B cell (primary cell): ENCODE measurements around the gene MIOX. TPM values are rescaled to one million over a fixed set of nuclear protein-coding genes. Genes with fewer than 3 reads are reported as not detected.

Experiments used
- ATAC-seq: fragments of 200-7000 bp; cut with Tn5 transposase; one replicate; pipeline ENCODE4 v1.10.0; 2021; ENCODE audit warnings: low read depth, mild to moderate bottlenecking, moderate number of reproducible peaks, moderate library complexity
- CTCF ChIA-PET: fragments of 350-600 bp; sonication (Branson Sonifier 250); formaldehyde crosslinking; loops from one replicate; lab custom pipeline; 2021; ENCODE audit warnings: antibody characterized with exemption, inconsistent platforms; lab: Charles Lee
- POLR2A ChIA-PET: fragments of 350-600 bp; sonication (Branson Sonifier 250); formaldehyde crosslinking; loops from one replicate; lab custom pipeline; 2021; ENCODE audit warnings: antibody characterized with exemption; lab: Charles Lee
- DNase-seq: peaks from one replicate; pipeline ENCODE4 v3.0.0; 2013
- H2AFZ ChIP-seq: 2 replicates; pipeline ENCODE4 v1.6.1; 2012; ENCODE audit warnings: mild to moderate bottlenecking, low read depth, low read length; ENCODE audit not compliant: insufficient read depth, poor library complexity, severe bottlenecking
- H3K27ac ChIP-seq, 2 donors: 1 replicate in 1 of 2; 2 replicates in 1 of 2; pipeline ENCODE4 v1.5.1; 2012 to 2013; ENCODE audit warnings: low read length in 2 of 2, mild to moderate bottlenecking in 2 of 2, moderate library complexity in 1 of 2
- H3K27me3 ChIP-seq, 4 experiments: fragments of 200-600 bp in 1 of 4; sonication (generic) in 1 of 4; replicated peaks in 1 of 4; 1 replicate in 2 of 4; 2 replicates in 2 of 4; pipeline versions ENCODE4 v1.6.1 to v1.7.0; 2013 to 2016; ENCODE audit warnings: low read length in 3 of 4, mild to moderate bottlenecking in 2 of 4, mixed read lengths in 1 of 4, moderate library complexity in 1 of 4; ENCODE audit not compliant: insufficient read depth in 4 of 4, control insufficient read depth in 3 of 4; ENCODE audit errors: control extremely low read depth in 1 of 4
- H3K36me3 ChIP-seq, 2 experiments: replicated peaks in 1 of 2; 1 replicate in 1 of 2; 2 replicates in 1 of 2; pipeline versions ENCODE4 v1.6.1 to v1.7.1; 2013; ENCODE audit warnings: low read length in 1 of 2; ENCODE audit not compliant: insufficient read depth in 2 of 2, control insufficient read depth in 1 of 2; ENCODE audit errors: control extremely low read depth in 1 of 2, extremely low read depth in 1 of 2
- H3K4me1 ChIP-seq, 2 donors: fragments of 200-600 bp in 1 of 2; sonication (generic) in 1 of 2; 1 replicate in 1 of 2; 2 replicates in 1 of 2; pipeline versions ENCODE4 v1.5.1 to v1.6.1; 2013 to 2017; ENCODE audit warnings: low read length in 2 of 2; ENCODE audit not compliant: control insufficient read depth in 2 of 2, insufficient read depth in 2 of 2
- H3K4me2 ChIP-seq: replicated peaks from 2 replicates; pipeline ENCODE3; 2012; ENCODE audit warnings: mild to moderate bottlenecking, low read depth, low read length; ENCODE audit not compliant: poor library complexity, severe bottlenecking
- H3K4me3 ChIP-seq, 5 experiments: fragments of 200-600 bp in 1 of 5; sonication (generic) in 1 of 5; 1 replicate in 3 of 5; 2 replicates in 2 of 5; pipeline versions ENCODE4 v1.5.1 to v1.7.0; 2011 to 2016; ENCODE audit warnings: low read length in 4 of 5, mild to moderate bottlenecking in 4 of 5, low read depth in 2 of 5, control low read depth in 1 of 5, moderate library complexity in 1 of 5; ENCODE audit not compliant: insufficient read depth in 1 of 5; ENCODE audit errors: control extremely low read depth in 1 of 5, extremely low read depth in 1 of 5
- H3K79me2 ChIP-seq: fragments of 200-600 bp; sonication (generic); one replicate; pipeline ENCODE4 v1.6.0; 2016; ENCODE audit warnings: low read length; ENCODE audit not compliant: control insufficient read depth, insufficient read depth
- H3K9ac ChIP-seq: fragments of 200-600 bp; sonication (generic); 2 replicates; pipeline ENCODE4 v1.6.1; 2017; ENCODE audit warnings: mild to moderate bottlenecking, low read length, moderate library complexity
- H3K9me3 ChIP-seq, 3 donors: one replicate each; pipeline versions ENCODE4 v1.6.1 to v1.7.1; 2013; ENCODE audit warnings: low read length in 2 of 3; ENCODE audit not compliant: control insufficient read depth in 2 of 3, insufficient read depth in 1 of 3; ENCODE audit errors: control extremely low read depth in 1 of 3
- H4K20me1 ChIP-seq: 2 replicates; pipeline ENCODE4 v1.6.0; 2012; ENCODE audit warnings: mild to moderate bottlenecking, low read length; ENCODE audit not compliant: insufficient read depth, control insufficient read depth, poor library complexity, severe bottlenecking
- H3K27ac Mint-ChIP-seq: one replicate; pipeline ENCODE4 v1.8.0; 2021; ENCODE audit warnings: mixed read lengths
- H3K27me3 Mint-ChIP-seq: one replicate; pipeline ENCODE4 v1.8.0; 2021; ENCODE audit warnings: mixed read lengths
- H3K4me1 Mint-ChIP-seq: one replicate; pipeline ENCODE4 v1.8.0; 2021; ENCODE audit warnings: mixed read lengths
- H3K4me3 Mint-ChIP-seq: one replicate; pipeline ENCODE4 v1.8.0; 2021; ENCODE audit warnings: mixed read lengths
- H3K9me3 Mint-ChIP-seq: one replicate; pipeline ENCODE4 v1.8.0; 2022; ENCODE audit warnings: mixed read lengths; ENCODE audit not compliant: insufficient read depth
- CTCF ChIP-seq: fragments of 200-600 bp; IDR thresholded peaks from one replicate; pipeline ENCODE4 v1.8.0; 2022; ENCODE audit warnings: antibody characterized with exemption, mild to moderate bottlenecking
- EZH2 ChIP-seq: IDR thresholded peaks from 2 replicates; pipeline ENCODE4 v1.6.1; 2012; ENCODE audit warnings: borderline replicate concordance, low read depth, mild to moderate bottlenecking, moderate library complexity, low read length; ENCODE audit not compliant: insufficient read depth, poor library complexity, severe bottlenecking
- WGBS: methylation state at CpG from one replicate; pipeline ENCODE4 v1.1.5; 2013; ENCODE audit warnings: missing lambda C conversion rate; ENCODE audit not compliant: insufficient coverage; 5-methylcytosine and 5-hydroxymethylcytosine counted together
- intact Hi-C: fragments of 100-400 bp; cut with micrococcal nuclease; formaldehyde crosslinking; loops from one replicate; pipeline ENCODE4 v1.10.0; 2022
- polyA plus RNA-seq: library from polyadenylated mRNA; depleted of rRNA; stranded (reverse); fragments of >200 nt; gene quantifications from 2 replicates; pipeline ENCODE4 v1.2.3, GENCODE V29; 2012
- total RNA-seq, 2 donors: library from RNA; stranded (reverse); fragments of 120-200 nt in 1 of 2; gene quantifications; 1 replicate in 1 of 2; 2 replicates in 1 of 2; pipeline versions ENCODE4 v1.2.3 to v1.2.4, GENCODE V29; 2013 to 2022

Gene MIOX
- total and polyA plus RNA-seq, 2 donors (not counting 1 experiment from before 2014, with no cell fraction given): 0.88 TPM; not detected in 1

GRCh38 chr22:50522208-50522805, 35.6 kb downstream of the MIOX start:
- no peaks in the 10 kb centered on the region for H3K9me3 ChIP-seq

More at GRCh38 chr22:50522208-50522805, 35.6 kb downstream of the MIOX start:
- WGBS: 98% methylated on average over 11 of the region's 15 CpGs
- Histone ChIP-seq H3K4me3 (no peak overlapping the region), H3K27ac (no peak overlapping the region), H3K9ac (no peak overlapping the region), H3K4me2 (no peak overlapping the region), H3K79me2 (peaks cover 62% of the 10 kb centered on the region), H3K27me3 (no peaks in the 10 kb centered on the region), H4K20me1 (peaks cover 38% of the 10 kb centered on the region), H3K36me3 (peaks cover 0 to 54% of the 10 kb centered on the region in 2 experiments), H2AFZ (no peak overlapping the region), H3K4me1 (peaks cover 13 to 24% of the 10 kb centered on the region in 2 donors)
- no peaks in the 10 kb centered on the region for H3K9me3 Mint-ChIP-seq
- peaks cover 14% of the 10 kb centered on the region for H3K4me1 Mint-ChIP-seq
- intact Hi-C loops: no loop called here
- ChIA-PET CTCF (interaction anchor here (0.9 to 1.4 kb wide), 2 partner anchors 99 to 197 kb away, joined by 3 to 4 read pairs; no protein-coding TSS in a partner anchor), POLR2A (interaction anchor here (0.7 kb wide), 1 partner anchor 23 kb away, joined by 3 read pairs; the partner anchor contains the start of gene KLHDC7B)
- DNase-seq (no peak), ATAC-seq (no peak)
- H3K4me3 Mint-ChIP-seq: no peak overlapping the region
- no peaks in the 10 kb centered on the region for H3K27me3 Mint-ChIP-seq
- H3K27ac Mint-ChIP-seq: no peak overlapping the region
- TF ChIP-seq EZH2 (no peak), CTCF (no peak)
